Neural cell (in vitro differentiated cells): Measurements from ENCODE around the gene VPS13D. TPM values are rescaled to one million over a fixed set of nuclear protein-coding genes. Genes with fewer than 3 reads are reported as not detected.

ENCODE experiments used
- H2AFZ ChIP-seq: fragments of 200-600, 300-800 bp; sonication (generic), shearing (Covaris generic); 2 replicates; pipeline ENCODE4 v1.6.0; 2014; ENCODE audit warnings: low read depth, mild to moderate bottlenecking, antibody characterized with exemption, low read length, moderate library complexity
- H3F3A ChIP-seq: fragments of 200-600 bp; shearing (Covaris generic); 2 replicates; pipeline ENCODE4 v1.6.1; 2016; ENCODE audit warnings: mild to moderate bottlenecking, moderate library complexity, mixed read lengths, antibody characterized with exemption, low read length; ENCODE audit not compliant: insufficient read depth, poor library complexity, severe bottlenecking
- H3K27ac ChIP-seq: fragments of 200-600, 300-800 bp; sonication (generic), shearing (Covaris generic); 2 replicates; pipeline ENCODE4 v1.5.1; 2014; ENCODE audit warnings: mild to moderate bottlenecking, low read length, moderate library complexity
- H3K27me3 ChIP-seq: fragments of 300-800, 200-600 bp; sonication (generic), shearing (Covaris generic); 2 replicates; pipeline ENCODE4 v1.6.0; 2014; ENCODE audit warnings: mild to moderate bottlenecking, low read depth, low read length, moderate library complexity; ENCODE audit not compliant: insufficient read depth
- H3K36me3 ChIP-seq: fragments of 300-800, 200-600 bp; sonication (generic), shearing (Covaris generic); 2 replicates; pipeline ENCODE4 v1.5.1; 2014; ENCODE audit warnings: mild to moderate bottlenecking, antibody characterized with exemption, low read length, moderate library complexity; ENCODE audit not compliant: insufficient read depth
- H3K4me2 ChIP-seq: fragments of 300-800, 200-600 bp; sonication (generic), shearing (Covaris generic); 2 replicates; pipeline ENCODE4 v1.6.0; 2014; ENCODE audit warnings: mild to moderate bottlenecking, low read length
- H3K4me3 ChIP-seq: fragments of 300-800, 200-600 bp; sonication (generic), shearing (Covaris generic); 2 replicates; pipeline ENCODE4 v1.5.1; 2014; ENCODE audit warnings: mild to moderate bottlenecking, low read length, moderate library complexity
- H3K79me2 ChIP-seq: fragments of 200-600 bp; shearing (Covaris generic); replicated peaks from 2 replicates; pipeline ENCODE4 v1.6.0; 2014; ENCODE audit warnings: mild to moderate bottlenecking, low read length, moderate library complexity; ENCODE audit not compliant: insufficient read depth
- H3K9ac ChIP-seq: fragments of 300-800, 200-600 bp; sonication (generic), shearing (Covaris generic); 2 replicates; pipeline ENCODE4 v1.6.1; 2016; ENCODE audit warnings: mild to moderate bottlenecking, low read length, mixed read lengths
- H3K9me2 ChIP-seq: fragments of 200-600 bp; shearing (Covaris generic); 2 replicates; pipeline ENCODE4 v1.6.1; 2016; ENCODE audit warnings: mild to moderate bottlenecking, low read length, mixed read lengths; ENCODE audit not compliant: insufficient read depth
- H3K9me3 ChIP-seq: fragments of 200-600, 300-800 bp; sonication (generic), shearing (Covaris generic); 2 replicates; pipeline ENCODE4 v1.6.1; 2016; ENCODE audit warnings: mild to moderate bottlenecking, mixed run types, low read length, moderate library complexity, mixed read lengths
- H4K20me1 ChIP-seq: fragments of 200-600 bp; shearing (Covaris generic); 2 replicates; pipeline ENCODE4 v1.6.1; 2016; ENCODE audit warnings: mild to moderate bottlenecking, mixed run types; ENCODE audit not compliant: insufficient read depth
- EP300 ChIP-seq: fragments of 450-650 bp; conservative IDR thresholded peaks from 2 replicates; pipeline ENCODE4 v1.6.1; 2014; ENCODE audit warnings: antibody characterized with exemption, mild to moderate bottlenecking, moderate library complexity; ENCODE audit not compliant: poor library complexity, severe bottlenecking
- EZH2 ChIP-seq: fragments of 200-600, 300-800 bp; shearing (Covaris generic), sonication (generic); IDR thresholded peaks from 2 replicates; pipeline ENCODE4 v1.6.1; 2014; ENCODE audit warnings: antibody characterized with exemption, low read length, borderline replicate concordance, mild to moderate bottlenecking; ENCODE audit not compliant: insufficient read depth, poor library complexity, severe bottlenecking
- MXI1 ChIP-seq: fragments of 450-650 bp; conservative IDR thresholded peaks from 2 replicates; pipeline ENCODE4 v1.6.1; 2014; ENCODE audit warnings: antibody characterized with exemption, mild to moderate bottlenecking; ENCODE audit not compliant: poor library complexity, severe bottlenecking
- POLR2AphosphoS5 ChIP-seq: IDR thresholded peaks from 2 replicates; pipeline ENCODE4 v1.6.1; 2012
- RAD21 ChIP-seq: fragments of 450-650 bp; conservative IDR thresholded peaks from 2 replicates; pipeline ENCODE4 v1.6.1; 2014; ENCODE audit warnings: antibody characterized with exemption, mild to moderate bottlenecking, moderate library complexity
- SMC3 ChIP-seq: fragments of 450-650 bp; conservative IDR thresholded peaks from 2 replicates; pipeline ENCODE4 v1.6.1; 2014; ENCODE audit warnings: antibody characterized with exemption, mild to moderate bottlenecking, moderate library complexity; ENCODE audit not compliant: poor library complexity
- TAF1 ChIP-seq: IDR thresholded peaks from 2 replicates; pipeline ENCODE4 v1.6.1; 2012; ENCODE audit warnings: low read depth
- polyA plus RNA-seq: library from polyadenylated mRNA; depleted of rRNA; stranded (reverse); fragments of >200 nt; gene quantifications from 2 replicates; pipeline ENCODE4 v1.2.3, GENCODE V29; 2014
- TF ChIP-seq, protein P1 (sequence below): IDR thresholded peaks from 2 replicates; pipeline ENCODE4 v1.6.1; 2012; ENCODE audit warnings: borderline replicate concordance
- TF ChIP-seq, protein P2 (sequence below): fragments of 450-650 bp; IDR thresholded peaks from 2 replicates; pipeline ENCODE4 v1.5.1; 2014; ENCODE audit warnings: antibody characterized with exemption, mild to moderate bottlenecking, moderate library complexity; ENCODE audit not compliant: poor library complexity, severe bottlenecking

VPS13D gene
- polyA plus RNA-seq, 1 donor from 2014 or later: 24.5 TPM

DNA sequence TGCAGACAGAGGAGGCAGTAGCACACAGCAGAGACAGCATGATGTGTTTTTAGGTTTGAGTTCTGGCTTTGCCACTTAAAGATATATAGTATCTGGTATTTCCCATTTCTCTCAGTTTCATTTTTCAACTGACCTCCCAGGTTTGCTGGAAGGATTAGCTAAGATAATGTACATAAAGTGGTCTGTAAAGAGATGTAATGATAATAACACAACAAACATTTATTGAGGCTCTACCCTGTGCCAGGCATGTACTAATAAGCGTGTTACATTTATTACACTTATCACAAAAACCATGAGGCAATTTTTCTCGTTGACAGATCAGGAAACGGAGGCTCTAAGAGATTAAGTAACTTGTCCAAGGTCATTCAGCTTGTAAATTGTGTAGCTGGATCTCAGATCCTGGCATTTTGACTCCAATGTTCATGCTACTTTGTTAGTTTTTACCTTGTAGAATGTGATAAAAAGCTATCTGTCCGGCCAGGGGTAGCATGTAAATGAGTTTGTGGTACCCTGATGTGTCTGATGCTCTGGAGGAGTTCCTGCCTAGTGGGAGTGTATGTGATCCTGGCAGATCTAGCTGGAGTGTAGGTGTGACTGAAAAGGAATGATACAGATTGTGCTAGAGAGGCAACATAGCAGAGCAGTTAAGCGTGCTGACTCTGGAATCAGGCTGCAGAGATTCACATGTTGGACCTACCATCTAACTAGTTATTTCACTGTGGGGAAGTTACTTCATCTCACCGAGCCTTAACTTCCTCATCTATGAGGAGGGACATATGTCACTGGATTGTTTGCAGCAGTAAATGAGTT, 146.6 kb downstream of the VPS13D start:
- Histone ChIP-seq H3K79me2 (no peaks in the 10 kb centered on the region), H3K4me2 (no peak overlapping the region), H3K9me3 (no peaks in the 10 kb centered on the region), H3F3A (no peaks in the 10 kb centered on the region), H3K27ac (no peak overlapping the region), H4K20me1 (no peaks in the 10 kb centered on the region), H3K36me3 (peaks cover 14% of the 10 kb centered on the region), H2AFZ (no peak overlapping the region), H3K4me3 (no peak overlapping the region), H3K9me2 (no peaks in the 10 kb centered on the region), H3K9ac (no peak overlapping the region), H3K27me3 (no peaks in the 10 kb centered on the region)
- TF ChIP-seq RAD21 (no peak), POLR2AphosphoS5 (no peak), EZH2 (no peak), TAF1 (no peak)

DNA sequence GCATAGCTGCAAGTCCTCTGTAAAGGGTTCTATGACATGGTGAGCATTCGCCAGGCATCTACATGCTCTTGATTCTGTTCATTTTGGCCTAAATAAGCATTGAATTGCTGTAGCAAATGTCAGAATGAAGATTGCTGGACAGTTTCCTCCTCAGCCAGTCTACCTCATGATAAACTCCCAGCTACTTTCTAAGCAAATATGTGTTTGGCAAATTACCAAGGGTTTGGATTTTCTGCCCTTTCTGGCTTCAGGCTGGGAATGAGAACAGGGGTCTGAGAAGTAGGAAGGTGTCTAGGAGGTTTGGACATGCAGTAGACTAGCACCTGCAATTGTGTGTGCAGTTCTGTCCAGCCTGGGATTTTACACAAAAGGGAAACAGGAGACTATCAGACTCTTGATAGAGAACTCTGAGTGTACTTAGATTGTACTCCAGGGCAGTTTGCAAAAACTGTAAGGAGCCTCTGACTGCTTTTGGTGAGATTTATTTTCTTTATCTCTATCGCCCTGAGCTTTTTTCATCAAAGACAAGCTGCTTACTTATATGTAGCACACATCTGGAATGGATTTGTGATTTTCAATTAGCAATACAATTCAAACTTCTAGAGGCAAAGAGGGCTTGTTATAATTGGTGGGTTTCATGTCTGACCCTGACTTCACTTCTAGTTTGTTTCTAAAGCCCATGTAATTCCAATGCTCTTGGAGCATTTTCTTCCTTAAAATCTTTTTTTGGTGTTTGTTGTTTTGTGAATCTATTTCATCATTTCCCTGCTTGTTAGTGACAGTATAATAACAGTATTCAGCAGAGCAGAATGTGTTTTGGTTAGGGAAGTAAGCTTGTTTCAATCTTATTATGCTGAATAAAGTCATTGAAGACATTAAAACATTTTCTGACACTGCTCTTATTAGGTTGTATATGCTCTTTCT, 150.8 kb downstream of the VPS13D start:
- Histone ChIP-seq H3K4me2 (no peak overlapping the region), H4K20me1 (no peaks in the 10 kb centered on the region), H3K27me3 (no peaks in the 10 kb centered on the region), H3K4me3 (no peak overlapping the region), H3K27ac (no peak overlapping the region), H3K9me3 (no peaks in the 10 kb centered on the region), H3K9ac (no peak overlapping the region), H3K9me2 (no peaks in the 10 kb centered on the region), H3K79me2 (no peaks in the 10 kb centered on the region), H3K36me3 (peaks cover 20% of the 10 kb centered on the region), H2AFZ (no peak overlapping the region), H3F3A (no peaks in the 10 kb centered on the region)
- TF ChIP-seq MXI1 (no peak), RAD21 (no peak), EZH2 (no peak), TAF1 (no peak), POLR2AphosphoS5 (no peak), EP300 (no peak), SMC3 (no peak)
- TF ChIP-seq, protein P1, sequence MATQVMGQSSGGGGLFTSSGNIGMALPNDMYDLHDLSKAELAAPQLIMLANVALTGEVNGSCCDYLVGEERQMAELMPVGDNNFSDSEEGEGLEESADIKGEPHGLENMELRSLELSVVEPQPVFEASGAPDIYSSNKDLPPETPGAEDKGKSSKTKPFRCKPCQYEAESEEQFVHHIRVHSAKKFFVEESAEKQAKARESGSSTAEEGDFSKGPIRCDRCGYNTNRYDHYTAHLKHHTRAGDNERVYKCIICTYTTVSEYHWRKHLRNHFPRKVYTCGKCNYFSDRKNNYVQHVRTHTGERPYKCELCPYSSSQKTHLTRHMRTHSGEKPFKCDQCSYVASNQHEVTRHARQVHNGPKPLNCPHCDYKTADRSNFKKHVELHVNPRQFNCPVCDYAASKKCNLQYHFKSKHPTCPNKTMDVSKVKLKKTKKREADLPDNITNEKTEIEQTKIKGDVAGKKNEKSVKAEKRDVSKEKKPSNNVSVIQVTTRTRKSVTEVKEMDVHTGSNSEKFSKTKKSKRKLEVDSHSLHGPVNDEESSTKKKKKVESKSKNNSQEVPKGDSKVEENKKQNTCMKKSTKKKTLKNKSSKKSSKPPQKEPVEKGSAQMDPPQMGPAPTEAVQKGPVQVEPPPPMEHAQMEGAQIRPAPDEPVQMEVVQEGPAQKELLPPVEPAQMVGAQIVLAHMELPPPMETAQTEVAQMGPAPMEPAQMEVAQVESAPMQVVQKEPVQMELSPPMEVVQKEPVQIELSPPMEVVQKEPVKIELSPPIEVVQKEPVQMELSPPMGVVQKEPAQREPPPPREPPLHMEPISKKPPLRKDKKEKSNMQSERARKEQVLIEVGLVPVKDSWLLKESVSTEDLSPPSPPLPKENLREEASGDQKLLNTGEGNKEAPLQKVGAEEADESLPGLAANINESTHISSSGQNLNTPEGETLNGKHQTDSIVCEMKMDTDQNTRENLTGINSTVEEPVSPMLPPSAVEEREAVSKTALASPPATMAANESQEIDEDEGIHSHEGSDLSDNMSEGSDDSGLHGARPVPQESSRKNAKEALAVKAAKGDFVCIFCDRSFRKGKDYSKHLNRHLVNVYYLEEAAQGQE: no peak
- TF ChIP-seq, protein P2, sequence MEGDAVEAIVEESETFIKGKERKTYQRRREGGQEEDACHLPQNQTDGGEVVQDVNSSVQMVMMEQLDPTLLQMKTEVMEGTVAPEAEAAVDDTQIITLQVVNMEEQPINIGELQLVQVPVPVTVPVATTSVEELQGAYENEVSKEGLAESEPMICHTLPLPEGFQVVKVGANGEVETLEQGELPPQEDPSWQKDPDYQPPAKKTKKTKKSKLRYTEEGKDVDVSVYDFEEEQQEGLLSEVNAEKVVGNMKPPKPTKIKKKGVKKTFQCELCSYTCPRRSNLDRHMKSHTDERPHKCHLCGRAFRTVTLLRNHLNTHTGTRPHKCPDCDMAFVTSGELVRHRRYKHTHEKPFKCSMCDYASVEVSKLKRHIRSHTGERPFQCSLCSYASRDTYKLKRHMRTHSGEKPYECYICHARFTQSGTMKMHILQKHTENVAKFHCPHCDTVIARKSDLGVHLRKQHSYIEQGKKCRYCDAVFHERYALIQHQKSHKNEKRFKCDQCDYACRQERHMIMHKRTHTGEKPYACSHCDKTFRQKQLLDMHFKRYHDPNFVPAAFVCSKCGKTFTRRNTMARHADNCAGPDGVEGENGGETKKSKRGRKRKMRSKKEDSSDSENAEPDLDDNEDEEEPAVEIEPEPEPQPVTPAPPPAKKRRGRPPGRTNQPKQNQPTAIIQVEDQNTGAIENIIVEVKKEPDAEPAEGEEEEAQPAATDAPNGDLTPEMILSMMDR: no peak
